GOT3 (cell line): ENCODE results near the gene POLG.

Experiments
- DNase-seq: peaks from one replicate; lab custom pipeline; 2025; ENCODE audit warnings: mixed read lengths; lab: John Stamatoyannopoulos, UW

The POLG gene

GRCh38 chr15:89356634-89357298 is 22.1 kb upstream of the POLG start:
- no peak for DNase-seq

GRCh38 chr15:89353991-89354390 is 19.4 kb upstream of the POLG start:
- no peak for DNase-seq

- DNase-seq: no peak
These were observed 17.9 kb upstream of the POLG start for GRCh38 chr15:89352476-89352875.

GRCh38 chr15:89349206-89349558 is 14.6 kb upstream of the POLG start:
- no peak for DNase-seq

- DNase-seq: no peak
These were observed 12.1 kb upstream of the POLG start for GRCh38 chr15:89346516-89347231.

- no peak for DNase-seq
These were observed 10.6 kb upstream of the POLG start for GRCh38 chr15:89345248-89345647.

- no peak for DNase-seq
These were observed 8.2 kb upstream of the POLG start for GRCh38 chr15:89342840-89343239.

GRCh38 chr15:89341316-89342005 is 6.8 kb upstream of the POLG start:
- DNase-seq: no peak

GRCh38 chr15:89340573-89340972 is 5.9 kb upstream of the POLG start:
- DNase-seq: no peak

- no peak for DNase-seq
These were observed 3.4 kb upstream of the POLG start for GRCh38 chr15:89338036-89338435.

GRCh38 chr15:89335298-89336041 is 846 bp upstream of the POLG start:
- no peak for DNase-seq

GRCh38 chr15:89333959-89334509 is 590 bp downstream of the POLG start:
- DNase-seq: no peak

GRCh38 chr15:89333011-89333860 is 1.4 kb downstream of the POLG start:
- DNase-seq: no peak

- no peak for DNase-seq
These were observed 2.2 kb downstream of the POLG start for GRCh38 chr15:89332446-89332845.

- DNase-seq: no peak
These were observed 3.6 kb downstream of the POLG start for GRCh38 chr15:89330881-89331595.

- no peak for DNase-seq
These were observed 4.5 kb downstream of the POLG start for GRCh38 chr15:89330119-89330518.

- DNase-seq: no peak
These were observed 5.1 kb downstream of the POLG start for GRCh38 chr15:89329329-89330084.

- no peak for DNase-seq
These were observed 6.0 kb downstream of the POLG start for GRCh38 chr15:89328398-89329254.

- no peak for DNase-seq
These were observed 7.5 kb downstream of the POLG start for GRCh38 chr15:89327113-89327512.
